IMR-90 (cell line): ENCODE measurements around the gene PLEKHF1. TPM values are rescaled to one million over a fixed set of nuclear protein-coding genes. Genes with fewer than 3 reads are reported as not detected.

Experiments
- ATAC-seq: fragments of 200-7000 bp; cut with Tn5 transposase; 2 replicates; pipeline ENCODE4 v1.9.1; 2020; ENCODE audit warnings: low read depth, mild to moderate bottlenecking, moderate library complexity
- BruUV-seq: library from RNA; stranded (reverse); fragments of 400-500 nt; replicated peaks from 2 replicates; lab custom pipeline; 2021; lab: Mats Ljungman, UMichigan
- CTCF ChIA-PET: fragments of 300-600 bp; formaldehyde crosslinking; extraction: SDS; loops from one replicate; lab custom pipeline; 2021; ENCODE audit warnings: antibody characterized with exemption; lab: Yijun Ruan, JAX
- POLR2A ChIA-PET: fragments of 300-600 bp; sonication (Branson Sonifier 250); formaldehyde crosslinking; loops from one replicate; lab custom pipeline; 2022; ENCODE audit warnings: antibody characterized with exemption; ENCODE audit not compliant: unreplicated experiment; lab: Charles Lee
- DNase-seq: peaks from one replicate; pipeline ENCODE4 v3.0.0; 2013
- H2AFZ ChIP-seq: replicated peaks from 2 replicates; pipeline ENCODE3; 2013; ENCODE audit warnings: low read length, mild to moderate bottlenecking; ENCODE audit not compliant: poor library complexity
- H2AK5ac ChIP-seq: 2 replicates; pipeline ENCODE4 v1.6.1; 2013; ENCODE audit warnings: low read depth, low read length, inconsistent platforms
- H2AK9ac ChIP-seq: replicated peaks from 2 replicates; pipeline ENCODE3; 2013; ENCODE audit warnings: mild to moderate bottlenecking, low read depth, low read length, moderate library complexity; ENCODE audit not compliant: poor library complexity
- H2BK120ac ChIP-seq: 2 replicates; pipeline ENCODE4 v1.6.1; 2013; ENCODE audit warnings: low read depth, low read length, inconsistent platforms
- H2BK15ac ChIP-seq: 3 replicates; pipeline ENCODE4 v1.6.1; 2013; ENCODE audit warnings: low read depth, low read length, inconsistent platforms
- H2BK20ac ChIP-seq: 2 replicates; pipeline ENCODE4 v1.6.1; 2013; ENCODE audit warnings: low read depth, mild to moderate bottlenecking, inconsistent platforms, low read length, moderate library complexity
- H2BK5ac ChIP-seq: 2 replicates; pipeline ENCODE4 v1.6.1; 2013; ENCODE audit warnings: mild to moderate bottlenecking, low read depth, low read length, inconsistent platforms; ENCODE audit not compliant: poor library complexity, severe bottlenecking
- H3K14ac ChIP-seq: replicated peaks from 2 replicates; pipeline ENCODE4 v1.6.1; 2013; ENCODE audit warnings: low read depth, low read length, inconsistent platforms
- H3K18ac ChIP-seq: 2 replicates; pipeline ENCODE4 v1.6.1; 2013; ENCODE audit warnings: low read depth, low read length, control low read depth
- H3K23ac ChIP-seq: 2 replicates; pipeline ENCODE4 v1.6.1; 2013; ENCODE audit warnings: low read depth, low read length, inconsistent platforms
- H3K27ac ChIP-seq: 2 replicates; pipeline ENCODE4 v1.5.1; 2013; ENCODE audit warnings: mild to moderate bottlenecking, control low read depth, low read length; ENCODE audit not compliant: insufficient read depth
- H3K27me3 ChIP-seq: 2 replicates; pipeline ENCODE4 v1.6.1; 2013; ENCODE audit warnings: low read length; ENCODE audit not compliant: control insufficient read depth, insufficient read depth
- H3K36me3 ChIP-seq: 2 replicates; pipeline ENCODE4 v1.6.1; 2013; ENCODE audit warnings: low read length, mixed read lengths; ENCODE audit not compliant: control insufficient read depth, insufficient read depth
- H3K4ac ChIP-seq: 2 replicates; pipeline ENCODE4 v1.6.1; 2013; ENCODE audit warnings: low read depth, low read length, inconsistent platforms
- H3K4me1 ChIP-seq: 2 replicates; pipeline ENCODE4 v1.6.1; 2013; ENCODE audit warnings: low read length, mixed read lengths; ENCODE audit not compliant: control insufficient read depth, insufficient read depth
- H3K4me2 ChIP-seq: 2 replicates; pipeline ENCODE4 v1.6.1; 2013; ENCODE audit warnings: low read depth, mild to moderate bottlenecking, control low read depth, low read length, moderate library complexity
- H3K4me3 ChIP-seq: 2 replicates; pipeline ENCODE4 v1.5.1; 2013; ENCODE audit warnings: low read depth, mild to moderate bottlenecking, control low read depth, low read length, moderate library complexity; ENCODE audit not compliant: insufficient read depth
- H3K56ac ChIP-seq: 2 replicates; pipeline ENCODE4 v1.6.1; 2013; ENCODE audit warnings: low read length, inconsistent platforms; ENCODE audit not compliant: insufficient read depth; ENCODE audit errors: extremely low read depth
- H3K79me1 ChIP-seq, 2 experiments: 2 replicates each; pipeline ENCODE4 v1.6.1; 2013; ENCODE audit warnings: low read length in 2 of 2, inconsistent platforms in 1 of 2, low read depth in 1 of 2
- H3K9ac ChIP-seq: 2 replicates; pipeline ENCODE4 v1.6.1; 2013; ENCODE audit warnings: low read depth, low read length, control low read depth
- H3K9me1 ChIP-seq: 2 replicates; pipeline ENCODE4 v1.6.1; 2013; ENCODE audit warnings: low read length, inconsistent platforms; ENCODE audit not compliant: insufficient read depth
- H3K9me3 ChIP-seq: 2 replicates; pipeline ENCODE4 v1.6.1; 2013; ENCODE audit warnings: low read length; ENCODE audit not compliant: control insufficient read depth, insufficient read depth
- H4K20me1 ChIP-seq: 2 replicates; pipeline ENCODE4 v1.6.1; 2013; ENCODE audit warnings: low read length, inconsistent platforms; ENCODE audit not compliant: insufficient read depth
- H4K5ac ChIP-seq: 2 replicates; pipeline ENCODE4 v1.6.1; 2013; ENCODE audit warnings: mild to moderate bottlenecking, low read depth, low read length, control low read depth
- H4K8ac ChIP-seq, 2 experiments: 2 replicates each; pipeline ENCODE4 v1.6.1; 2013; ENCODE audit warnings: low read depth in 2 of 2, low read length in 2 of 2, control low read depth in 1 of 2, inconsistent platforms in 1 of 2
- H4K91ac ChIP-seq: 2 replicates; pipeline ENCODE4 v1.6.1; 2013; ENCODE audit warnings: low read depth, low read length, inconsistent platforms; ENCODE audit not compliant: insufficient read depth
- RFX5 ChIP-seq: IDR thresholded peaks from 2 replicates; pipeline ENCODE4 v1.8.0; 2012; ENCODE audit warnings: low read depth, mild to moderate bottlenecking, low read length, moderate library complexity
- WGBS, 2 experiments: methylation state at CpG; one replicate each; pipeline versions ENCODE4 v1.1.5 to v1.1.7; 2013; ENCODE audit warnings: missing lambda C conversion rate in 2 of 2; ENCODE audit not compliant: insufficient read length in 1 of 2; ENCODE audit errors: extremely low coverage in 2 of 2; 5-methylcytosine and 5-hydroxymethylcytosine counted together
- dilution Hi-C: fragments of 300-500 bp; cut with HindIII; formaldehyde crosslinking; loops from one replicate; pipeline ENCODE4 v1.14.3; 2018; ENCODE audit warnings: low sequenced_read_pairs; ENCODE audit not compliant: unreplicated experiment
- in situ Hi-C: fragments of 300-500 bp; cut with MboI; formaldehyde crosslinking; loops from 3 replicates; pipeline ENCODE4 v1.14.3; 2019; ENCODE audit warnings: low sequenced_read_pairs, inconsistent platforms, mixed read lengths
- intact Hi-C: fragments of 100-400 bp; cut with micrococcal nuclease; formaldehyde crosslinking; loops from 2 replicates; pipeline ENCODE4 v1.10.0; 2022
- polyA plus RNA-seq, 3 experiments: library from polyadenylated mRNA; depleted of rRNA; stranded (reverse); fragments of >200 nt; gene quantifications; 2 replicates each; pipeline ENCODE4 v1.2.3, GENCODE V29; 2012; ENCODE audit warnings: low replicate concordance in 1 of 3
- total RNA-seq: library from RNA; depleted of rRNA; stranded (reverse); fragments of >200 nt; gene quantifications from 2 replicates; pipeline ENCODE4 v1.2.3, GENCODE V29; 2012

Gene PLEKHF1
- total and polyA plus RNA-seq, 2 of the 4 experiments (the other 2 are of a cell fraction): 5.0 to 6.6 TPM

DNA sequence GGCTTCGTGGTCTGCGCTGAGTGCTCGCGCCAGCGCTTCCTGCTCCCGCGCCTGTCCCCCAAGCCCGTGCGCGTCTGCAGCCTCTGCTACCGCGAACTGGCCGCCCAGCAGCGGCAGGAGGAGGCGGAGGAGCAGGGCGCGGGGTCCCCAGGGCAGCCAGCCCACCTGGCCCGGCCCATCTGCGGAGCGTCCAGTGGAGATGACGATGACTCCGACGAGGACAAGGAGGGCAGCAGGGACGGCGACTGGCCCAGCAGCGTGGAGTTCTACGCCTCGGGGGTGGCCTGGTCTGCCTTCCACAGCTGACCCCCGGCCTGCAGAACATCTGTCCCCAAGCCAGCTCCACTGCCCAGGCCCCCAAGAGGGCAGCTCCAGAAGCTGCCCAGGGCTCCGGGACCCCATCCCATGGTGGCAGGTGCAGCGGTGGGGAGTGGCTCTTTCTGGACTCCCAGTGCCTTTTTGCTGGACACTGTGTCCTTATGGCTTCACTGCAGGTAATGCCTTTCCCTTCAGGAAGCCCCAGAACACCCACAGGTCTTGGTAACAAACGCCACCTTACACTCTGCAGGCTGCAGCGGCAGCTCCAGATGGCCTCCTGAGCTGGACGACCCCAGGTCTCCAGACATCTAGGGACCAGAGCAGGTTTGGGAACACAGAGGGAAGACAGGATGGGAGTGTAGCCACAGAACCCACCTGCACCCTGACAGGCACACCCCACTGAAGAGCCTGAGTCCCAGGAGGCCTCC lies 9.3 kb downstream of the PLEKHF1 start:
- intact Hi-C loops (no loop called here), dilution Hi-C loops (no loop called here), in situ Hi-C loops (no loop called here)
- ATAC-seq: no peak
- Histone ChIP-seq H3K9me1 (peaks cover 12% of the 10 kb centered on the region), H2AK9ac (no peak overlapping the region), H2BK5ac (no peak overlapping the region), H2BK20ac (no peak overlapping the region), H3K27ac (no peak overlapping the region), H3K4ac (no peak overlapping the region), H3K4me1 (peaks cover 5% of the 10 kb centered on the region), H4K5ac (no peak overlapping the region), H3K27me3 (no peaks in the 10 kb centered on the region), H2BK120ac (no peak overlapping the region), H4K91ac (no peak overlapping the region), H2AK5ac (no peak overlapping the region), H3K36me3 (peaks cover 24% of the 10 kb centered on the region; the same call in 1 of the 2 replicates), H3K56ac (no peak overlapping the region), H3K14ac (no peak overlapping the region), H4K20me1 (peaks cover 21% of the 10 kb centered on the region), H3K4me2 (no peak overlapping the region), H2BK15ac (no peak overlapping the region), H3K23ac (no peak overlapping the region), H3K18ac (no peak overlapping the region), H2AFZ (no peak overlapping the region), H3K9me3 (no peaks in the 10 kb centered on the region), H3K79me1 (peaks cover 18 to 37% of the 10 kb centered on the region in 2 experiments), H4K8ac (no peak overlapping the region), H3K9ac (no peak overlapping the region), H3K4me3 (no peak overlapping the region)
- BruUV-seq: no TSS peak
- DNase-seq: no peak
- no peak for TF ChIP-seq RFX5
- POLR2A ChIA-PET: no interaction called here
- 96% methylated on average over 21 of the region's 34 CpGs; no CpG with 5 or more reads in 1 of the 2 experiments for WGBS, 2 experiments
- CTCF ChIA-PET: interaction anchor here (0.7 kb wide), 1 partner anchor 17 kb away, joined by 3 read pairs; no protein-coding TSS in a partner anchor
